Psoas muscle (tissue), 8 donors: ENCODE data around the gene ZFC3H1. TPM values are rescaled to one million over a fixed set of nuclear protein-coding genes. Genes with fewer than 3 reads are reported as not detected.

ENCODE experiments used
- ATAC-seq, 4 donors: fragments of 200-7000 bp; cut with Tn5 transposase; one replicate each; pipeline ENCODE4 v1.9.1; 2020; ENCODE audit warnings: moderate library complexity in 3 of 4, mild to moderate bottlenecking in 2 of 4
- DNase-seq, 2 donors: peaks; one replicate each; pipeline ENCODE4 v3.0.0-alpha.2; 2020
- H3K27ac ChIP-seq: fragments of 200-600 bp; one replicate; pipeline ENCODE4 v1.8.0; 2022
- H3K27me3 ChIP-seq, 3 donors: fragments of 200-600 bp in 1 of 3; one replicate each; pipeline versions ENCODE4 v1.6.1 to v1.8.0; 2013 to 2022; ENCODE audit warnings: low read length in 2 of 3, mild to moderate bottlenecking in 2 of 3, moderate library complexity in 1 of 3; ENCODE audit not compliant: insufficient read depth in 3 of 3
- H3K36me3 ChIP-seq, 2 donors: fragments of 200-600 bp in 1 of 2; one replicate each; pipeline versions ENCODE4 v1.6.1 to v1.8.0; 2013 to 2022; ENCODE audit warnings: low read depth in 1 of 2, mild to moderate bottlenecking in 1 of 2, moderate library complexity in 1 of 2; ENCODE audit not compliant: insufficient read depth in 1 of 2
- H3K4me1 ChIP-seq: fragments of 200-600 bp; one replicate; pipeline ENCODE4 v1.8.0; 2022
- H3K4me3 ChIP-seq: fragments of 200-600 bp; one replicate; pipeline ENCODE4 v1.8.0; 2022; ENCODE audit warnings: mild to moderate bottlenecking
- H3K9me3 ChIP-seq: fragments of 200-600 bp; one replicate; pipeline ENCODE4 v1.8.0; 2022
- WGBS, 3 donors: extraction: QIAGEN DNeasy Blood & Tissue Kit; methylation state at CpG; one replicate each; pipeline versions ENCODE4 v1.1.6 to v1.1.7; 2013; 5-methylcytosine and 5-hydroxymethylcytosine counted together
- intact Hi-C, 2 donors: fragments of 100-400 bp; cut with DNase I; formaldehyde crosslinking; loops; one replicate each; pipeline versions ENCODE4 v1.11.0 to v1.14.2; 2022
- polyA plus RNA-seq, 3 donors: library from polyadenylated mRNA; stranded (reverse); fragments of 200-250 nt; gene quantifications; one replicate each; pipeline ENCODE4 v1.2.3, GENCODE V29; 2013
- total RNA-seq, 4 donors: library from RNA; stranded (reverse); fragmentation: NEBNext Ultra II Directional in 2 of 4; extraction: Animal tissue kit (Norgen Biotek cat#: 25700) in 2 of 4; gene quantifications; one replicate each; pipeline versions ENCODE4 v1.2.1 to v1.2.4, GENCODE V29; 2021 to 2023
- TF ChIP-seq, protein P1 (sequence below): fragments of 200-600 bp; IDR thresholded peaks from one replicate; pipeline ENCODE4 v1.8.0; 2022; ENCODE audit warnings: antibody characterized with exemption
- donor health status: healthy with polysubstance abuse.
- donor health status: DM: no; HTN: no; CAD: no; lungs with moderate emphysema.
- donor health status: Bipolar disorder and iron deficiency.
- donor health status: healthy.
- donor health status: DM: yes; HTN: yes; CAD: no.
- donor health status: DM: no; HTN: no; CAD: no.
- donor health status: DM: no; HTN: no; CAD: no.
- donor health status: DM: yes; HTN: yes; CAD: no.

Gene ZFC3H1
- total and polyA plus RNA-seq, 7 donors, result 5.5 to 18.1 (median 13.0) TPM

DNA sequence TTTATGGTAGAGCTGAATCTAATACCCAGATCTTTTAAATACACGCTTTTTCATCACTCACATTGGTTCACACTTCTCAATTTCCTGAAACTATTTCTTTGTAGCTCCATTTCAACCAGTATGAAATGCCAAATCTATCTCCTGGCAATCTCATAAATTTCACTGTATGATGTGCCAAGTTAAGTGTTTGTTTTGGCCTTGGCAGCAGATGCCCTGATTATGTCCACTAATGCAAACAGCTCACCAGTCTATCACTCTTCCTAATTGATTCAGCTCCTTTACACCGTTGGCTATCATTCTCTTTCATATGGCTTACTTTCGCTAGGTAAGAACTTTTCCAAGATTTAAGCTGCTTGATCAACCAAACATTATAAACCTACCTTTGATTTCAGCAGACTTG lies 58.6 kb downstream of the ZFC3H1 start:
- Histone ChIP-seq H3K9me3 (no peaks in the 10 kb centered on the region), H3K36me3 (peaks cover 1 to 51% of the 10 kb centered on the region in 2 donors), H3K27ac (no peak overlapping the region), H3K4me1 (no peaks in the 10 kb centered on the region), H3K27me3 (no peaks in the 10 kb centered on the region), H3K4me3 (no peak overlapping the region)
- intact Hi-C loops, result no loop called here
- 53 to 66% (median 63%) methylated on average over 3 of the region's 3 CpGs for WGBS, 3 donors
- ATAC-seq (no peak), DNase-seq (no peak)
- TF ChIP-seq, protein P1, sequence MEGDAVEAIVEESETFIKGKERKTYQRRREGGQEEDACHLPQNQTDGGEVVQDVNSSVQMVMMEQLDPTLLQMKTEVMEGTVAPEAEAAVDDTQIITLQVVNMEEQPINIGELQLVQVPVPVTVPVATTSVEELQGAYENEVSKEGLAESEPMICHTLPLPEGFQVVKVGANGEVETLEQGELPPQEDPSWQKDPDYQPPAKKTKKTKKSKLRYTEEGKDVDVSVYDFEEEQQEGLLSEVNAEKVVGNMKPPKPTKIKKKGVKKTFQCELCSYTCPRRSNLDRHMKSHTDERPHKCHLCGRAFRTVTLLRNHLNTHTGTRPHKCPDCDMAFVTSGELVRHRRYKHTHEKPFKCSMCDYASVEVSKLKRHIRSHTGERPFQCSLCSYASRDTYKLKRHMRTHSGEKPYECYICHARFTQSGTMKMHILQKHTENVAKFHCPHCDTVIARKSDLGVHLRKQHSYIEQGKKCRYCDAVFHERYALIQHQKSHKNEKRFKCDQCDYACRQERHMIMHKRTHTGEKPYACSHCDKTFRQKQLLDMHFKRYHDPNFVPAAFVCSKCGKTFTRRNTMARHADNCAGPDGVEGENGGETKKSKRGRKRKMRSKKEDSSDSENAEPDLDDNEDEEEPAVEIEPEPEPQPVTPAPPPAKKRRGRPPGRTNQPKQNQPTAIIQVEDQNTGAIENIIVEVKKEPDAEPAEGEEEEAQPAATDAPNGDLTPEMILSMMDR, result no peak

DNA sequence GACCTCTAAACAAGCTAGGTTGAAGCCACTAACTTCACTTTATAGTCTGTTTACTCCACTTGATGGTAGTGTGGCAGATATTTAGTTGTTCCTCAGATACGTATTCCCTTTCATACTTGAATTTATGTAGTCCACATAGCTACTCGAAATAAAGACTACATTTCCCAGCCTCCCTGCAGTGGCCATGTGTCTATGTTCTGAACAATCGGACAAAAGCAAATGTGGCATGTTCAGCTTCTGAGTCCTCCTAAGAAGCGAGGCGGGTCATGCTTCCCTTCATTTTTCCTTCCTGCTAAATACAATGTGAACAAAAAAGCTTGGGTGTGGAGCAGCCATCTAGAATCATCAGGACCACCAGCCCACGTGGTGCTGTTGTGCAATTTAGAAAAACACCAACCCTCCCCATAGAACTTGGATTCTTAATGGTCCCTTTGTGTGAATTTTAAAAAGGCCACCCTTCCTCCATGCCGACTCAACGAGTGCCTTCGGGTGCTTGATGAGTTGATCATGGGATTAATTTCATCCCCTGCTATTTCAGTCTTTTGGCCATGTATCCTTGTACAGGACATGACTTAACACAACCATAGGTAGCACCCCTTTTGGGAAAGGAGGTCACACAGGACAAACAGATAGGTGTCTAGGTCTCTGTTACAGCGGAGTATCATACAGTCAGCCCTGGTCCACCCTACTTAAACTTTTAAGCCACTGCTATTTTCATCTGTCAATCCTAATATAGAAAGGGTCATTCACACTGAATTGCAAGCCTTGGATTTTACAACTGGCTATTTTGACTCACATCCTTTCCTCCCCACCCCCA lies 60.7 kb downstream of the ZFC3H1 start:
- peaks cover 0 to 30% of the 10 kb centered on the region in 2 donors for H3K36me3 ChIP-seq
- H3K9me3 ChIP-seq, result no peaks in the 10 kb centered on the region
- TF ChIP-seq, protein P1, result no peak
- intact Hi-C loops, result no loop called here
- H3K4me3 ChIP-seq, result no peak overlapping the region
- no peak overlapping the region for H3K27ac ChIP-seq
- ATAC-seq (peak; percentile 36 to 65 (median 54)), DNase-seq (no peak)
- H3K27me3 ChIP-seq, result no peaks in the 10 kb centered on the region
- WGBS, 3 donors, result 50 to 76% (median 55%) methylated on average over 10 of the region's 10 CpGs
- no peaks in the 10 kb centered on the region for H3K4me1 ChIP-seq

DNA sequence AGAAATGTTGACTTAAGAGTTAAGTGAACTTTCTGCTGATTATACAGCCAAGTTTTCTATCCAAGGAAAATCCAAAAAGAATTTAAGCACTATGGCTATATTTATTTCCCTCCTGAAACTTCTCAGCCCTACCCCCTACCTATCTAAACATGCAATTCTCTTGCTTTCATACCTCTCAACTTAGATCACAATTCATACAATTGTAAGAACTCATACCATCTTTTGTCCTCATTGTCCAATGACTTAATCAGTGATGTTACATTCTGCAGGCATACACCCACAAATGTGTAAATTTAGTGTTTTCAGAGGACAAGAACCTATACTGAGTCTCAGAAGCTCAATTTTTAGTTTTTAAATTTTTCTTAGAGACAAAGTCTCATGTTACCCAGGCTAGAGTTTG lies 62.1 kb downstream of the ZFC3H1 start:
- intact Hi-C loops, result no loop called here
- Histone ChIP-seq H3K27me3 (no peaks in the 10 kb centered on the region), H3K36me3 (peaks cover 0 to 16% of the 10 kb centered on the region in 2 donors), H3K27ac (no peak overlapping the region), H3K4me1 (no peaks in the 10 kb centered on the region), H3K4me3 (no peak overlapping the region), H3K9me3 (no peaks in the 10 kb centered on the region)
- no peak for ATAC-seq
- DNase-seq, result no peak
- TF ChIP-seq, protein P1, result no peak

DNA sequence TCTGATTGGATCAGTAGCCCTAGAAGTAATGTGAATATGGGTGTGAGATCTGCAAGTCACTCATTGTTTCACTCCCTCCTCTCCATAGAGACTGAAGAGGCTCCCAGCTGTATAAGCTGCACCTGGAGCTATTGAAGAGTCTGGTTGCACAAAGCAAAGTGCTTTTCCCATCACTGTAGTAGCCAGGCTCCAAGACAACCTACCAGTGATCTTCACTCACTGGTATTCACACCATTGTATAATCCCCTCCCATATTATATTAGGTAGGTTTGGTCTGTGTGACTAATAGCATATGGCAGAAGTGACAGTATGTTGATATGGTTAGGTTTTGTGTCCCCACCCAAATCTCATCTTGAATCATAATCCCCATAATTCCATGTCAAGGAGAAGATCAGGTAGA lies 64.4 kb downstream of the ZFC3H1 start:
- no peak overlapping the region for H3K27ac ChIP-seq
- no peaks in the 10 kb centered on the region for H3K9me3 ChIP-seq
- H3K4me1 ChIP-seq, result no peaks in the 10 kb centered on the region
- DNase-seq, result no peak
- H3K4me3 ChIP-seq, result no peak overlapping the region
- H3K36me3 ChIP-seq, result no peaks in the 10 kb centered on the region
- no peak for ATAC-seq
- intact Hi-C loops, result no loop called here
- TF ChIP-seq, protein P1, result no peak
- H3K27me3 ChIP-seq, result no peaks in the 10 kb centered on the region
